Measurements from ENCODE around the gene HLA-DRB1.
"Not testable (repeated sequence)": the region's sequence is repeated elsewhere in the genome, so short reads cannot be mapped to it uniquely, and the experiment has no call there.

Gene HLA-DRB1

GRCh38 chr6:32554116-32554965 lies 35.3 kb downstream of the HLA-DRB1 start:
- no peak for DNase-seq

DNA sequence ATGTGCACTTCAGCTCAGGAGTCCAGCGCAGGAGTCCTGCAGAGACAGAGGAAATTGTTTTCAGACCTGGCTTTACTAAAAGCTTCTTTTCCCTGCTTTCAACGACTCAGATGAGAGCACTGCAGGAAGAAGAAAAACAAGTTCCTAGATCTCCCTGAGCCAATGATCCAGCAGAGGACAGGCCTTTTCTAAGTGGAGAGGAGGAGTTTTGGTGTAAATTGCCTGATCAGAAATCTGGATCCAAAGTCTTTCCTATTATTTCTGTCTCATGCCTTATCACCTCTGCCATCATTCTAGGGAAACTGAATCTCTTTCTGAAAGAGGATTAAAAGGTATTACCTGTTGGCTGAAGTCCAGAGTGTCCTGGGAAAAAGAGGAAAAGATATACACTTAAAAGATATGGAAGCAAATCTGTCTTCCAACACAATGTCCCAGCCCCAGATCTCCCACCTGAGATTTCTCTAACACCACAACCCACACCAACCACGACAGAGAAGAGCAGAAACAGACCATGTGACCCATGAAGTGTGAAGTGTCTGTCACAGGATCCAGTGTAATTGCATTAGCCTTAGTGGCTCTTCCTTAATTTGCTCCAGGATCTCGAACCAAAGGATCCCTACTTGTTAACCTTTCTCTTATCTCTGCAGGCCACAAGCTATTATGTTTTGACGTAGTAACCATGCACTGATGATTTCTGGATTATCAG lies 36.5 kb downstream of the HLA-DRB1 start:
- no peak for DNase-seq

- no peak for DNase-seq
Observed at GRCh38 chr6:32551410-32551809, 38.2 kb downstream of the HLA-DRB1 start.

- no peak for DNase-seq
Observed at GRCh38 chr6:32539839-32540238, 49.8 kb downstream of the HLA-DRB1 start.

DNA sequence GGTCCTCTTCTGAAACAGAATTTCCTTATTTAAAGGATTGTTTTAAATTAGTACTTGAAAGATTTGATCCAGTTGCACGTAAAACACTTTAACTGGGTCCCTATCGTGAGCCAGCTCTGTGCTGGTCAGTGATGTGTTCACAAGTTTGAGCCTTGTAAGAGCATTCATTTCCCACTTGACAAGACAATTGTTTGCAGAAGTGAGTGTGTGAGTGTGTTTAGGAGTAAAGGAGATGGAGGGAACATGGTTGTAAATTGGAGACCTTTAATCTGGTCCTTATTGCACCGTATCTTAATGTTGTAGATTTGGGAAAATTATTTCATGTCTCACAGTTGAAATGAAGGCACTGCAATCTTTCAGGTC lies 59.2 kb downstream of the HLA-DRB1 start:
- DNase-seq, result not testable (repeated sequence)

DNA sequence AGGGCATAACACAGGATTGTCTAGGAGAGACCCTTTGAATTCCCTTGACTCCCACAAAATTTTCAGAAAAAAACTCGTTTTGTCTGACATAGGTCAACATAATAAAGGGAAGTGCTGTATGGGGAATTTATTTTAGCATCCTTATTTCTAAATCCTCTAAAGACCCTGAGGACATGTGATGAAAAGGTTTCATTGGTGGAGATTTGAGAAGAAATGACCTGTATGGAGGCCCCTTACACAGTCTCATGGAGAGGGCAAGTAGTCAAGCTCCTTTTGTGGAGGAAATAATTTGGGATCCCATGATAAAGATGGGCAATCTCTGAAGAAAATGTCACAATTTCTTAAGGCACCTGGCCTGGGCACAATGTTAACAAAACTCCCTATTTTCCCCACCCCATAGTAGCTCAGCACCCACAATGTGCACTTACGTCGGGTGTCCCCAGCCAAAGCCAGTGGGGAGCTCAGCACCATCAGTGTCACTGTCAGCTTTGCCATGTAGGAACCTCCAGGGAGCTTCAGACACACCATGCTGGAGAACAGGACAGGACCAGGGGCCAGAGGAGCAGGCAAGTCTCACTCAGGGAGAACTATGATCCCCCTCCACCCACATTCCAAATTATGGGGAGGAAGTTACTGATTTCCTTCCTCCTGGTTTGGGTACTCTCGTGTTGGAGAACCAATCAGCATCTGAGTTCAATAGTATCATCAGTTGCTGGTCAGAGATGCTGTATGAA lies 59.8 kb downstream of the HLA-DRB1 start, which contains the start of gene HLA-DRB5:
Gene HLA-DRB5 (minus strand): TSS at position 591 of the 734 bp plus-strand sequence. CDS start 63 bp downstream, at position 528.
- DNase-seq, result no peak
